ENCODE measurements around the gene JAM3.

Gene JAM3

DNA sequence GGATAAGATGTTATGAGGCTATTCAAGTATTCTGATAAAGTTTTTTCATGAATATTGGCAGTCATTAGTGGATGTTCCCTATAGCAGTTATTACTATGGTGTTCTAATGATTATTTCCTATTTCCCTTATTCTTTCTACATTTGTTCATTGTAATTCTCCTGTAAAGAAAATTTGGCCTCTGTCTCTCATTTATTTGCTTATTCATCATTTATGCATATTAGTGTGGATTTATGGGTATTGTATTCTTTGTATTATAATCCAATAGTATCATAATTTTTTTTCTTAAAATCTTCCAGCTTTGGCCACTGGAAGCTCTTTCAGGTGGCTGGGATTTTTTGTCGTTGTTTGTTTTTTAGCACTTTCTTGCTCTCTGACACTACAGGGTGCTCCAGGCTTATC lies 47.3 kb downstream of the JAM3 start:
- no peak for DNase-seq

DNA sequence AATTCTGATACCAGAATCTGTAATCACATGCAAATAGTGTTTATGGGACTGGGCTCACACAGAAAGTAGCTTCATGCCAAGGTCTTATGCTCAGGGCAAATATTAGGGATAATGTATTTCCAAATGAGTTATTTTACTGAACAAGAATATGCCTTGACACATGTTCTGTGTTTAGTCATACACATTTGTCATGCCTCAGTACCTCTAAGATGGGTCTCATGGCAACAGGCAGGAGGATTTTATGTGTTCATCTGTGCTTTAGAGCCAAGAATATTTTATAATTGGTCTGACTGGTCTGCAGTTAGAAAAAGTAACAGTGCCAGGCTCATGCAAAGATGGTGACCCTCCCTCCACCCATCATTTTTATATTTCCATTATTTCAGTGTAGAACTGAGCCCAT lies 49.1 kb downstream of the JAM3 start:
- DNase-seq, result no peak

DNA sequence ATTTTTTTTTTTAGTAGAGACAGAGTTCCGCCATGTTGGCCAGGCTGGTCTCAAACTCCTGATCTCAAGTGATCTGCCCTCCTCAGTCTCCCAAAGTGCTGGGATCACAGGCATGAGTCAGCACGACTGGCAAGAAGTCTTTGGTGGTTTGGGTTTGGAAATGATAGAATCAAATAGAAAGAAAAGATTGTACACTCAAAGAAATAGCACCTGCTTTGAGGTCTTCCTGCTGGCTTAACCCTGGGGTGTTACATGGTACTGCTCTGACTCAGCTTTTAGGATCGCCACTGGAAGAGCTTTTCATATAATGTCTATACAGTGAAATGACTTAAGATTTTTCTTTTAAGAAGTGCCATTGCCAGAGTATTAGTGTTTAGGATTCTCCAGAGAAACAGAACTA lies 50.2 kb downstream of the JAM3 start:
- DNase-seq, result no peak

DNA sequence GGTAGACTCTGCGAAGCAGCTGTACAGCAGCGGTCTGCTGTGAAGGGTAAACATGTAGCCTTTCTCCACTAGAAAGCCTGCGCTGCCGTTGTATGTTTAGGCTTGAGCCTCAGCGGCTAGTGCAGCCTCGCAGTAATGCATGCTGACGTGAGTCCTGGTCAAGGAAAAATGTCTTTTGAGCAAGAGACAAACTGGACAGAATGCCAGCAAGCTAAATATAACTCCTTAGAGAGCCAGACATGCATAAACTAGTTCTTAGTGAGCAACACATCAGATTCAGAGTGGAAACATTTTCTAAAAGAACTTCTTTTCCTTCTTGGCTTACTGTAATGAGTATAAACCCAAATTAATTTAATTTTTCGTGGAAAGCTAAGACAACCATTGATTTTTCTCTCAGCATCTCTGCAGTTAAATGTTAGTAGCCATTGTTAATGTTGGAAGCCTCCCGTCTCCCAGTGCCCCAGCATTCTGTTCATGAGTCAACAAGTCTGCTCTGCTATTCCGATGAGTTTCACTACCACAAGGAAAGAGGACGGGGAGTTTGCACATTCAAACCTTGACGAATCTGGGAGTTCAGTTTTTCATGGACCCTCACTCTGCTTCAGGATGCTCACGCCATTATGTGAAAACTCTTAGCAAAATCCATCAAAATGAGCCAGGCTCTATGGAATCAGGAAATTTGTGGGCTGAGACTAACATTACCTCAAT lies 51.4 kb downstream of the JAM3 start:
- DNase-seq, result no peak

DNA sequence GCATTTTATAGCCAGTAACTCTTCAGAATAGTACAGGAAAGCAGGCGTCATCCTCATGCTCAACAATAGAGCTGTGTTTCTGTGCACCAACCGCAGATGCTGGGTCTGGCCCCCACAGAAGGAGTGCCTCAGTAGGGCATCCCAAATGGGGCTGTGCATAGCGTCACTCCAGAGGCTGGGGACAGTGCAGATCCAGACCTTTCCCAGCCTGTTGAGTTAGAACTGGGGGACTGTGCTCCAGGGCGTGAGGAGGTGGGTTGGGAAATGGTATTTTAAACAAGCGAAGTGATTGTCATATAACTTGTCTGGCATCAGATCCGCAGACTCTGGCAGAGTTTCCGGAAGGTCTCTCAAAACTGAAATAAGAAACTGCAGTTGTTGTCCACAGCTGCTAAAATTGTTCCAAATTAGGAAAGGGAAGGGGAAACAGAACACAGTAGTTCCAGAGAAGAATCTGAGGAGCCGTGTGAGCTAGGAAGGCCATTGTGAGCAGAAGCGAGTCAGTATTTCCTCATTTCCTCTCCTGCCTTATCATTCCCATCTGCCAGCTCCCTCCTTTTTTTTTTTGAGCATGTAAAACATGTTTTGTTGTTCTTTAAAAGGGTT lies 52.2 kb downstream of the JAM3 start:
- no peak for DNase-seq

DNA sequence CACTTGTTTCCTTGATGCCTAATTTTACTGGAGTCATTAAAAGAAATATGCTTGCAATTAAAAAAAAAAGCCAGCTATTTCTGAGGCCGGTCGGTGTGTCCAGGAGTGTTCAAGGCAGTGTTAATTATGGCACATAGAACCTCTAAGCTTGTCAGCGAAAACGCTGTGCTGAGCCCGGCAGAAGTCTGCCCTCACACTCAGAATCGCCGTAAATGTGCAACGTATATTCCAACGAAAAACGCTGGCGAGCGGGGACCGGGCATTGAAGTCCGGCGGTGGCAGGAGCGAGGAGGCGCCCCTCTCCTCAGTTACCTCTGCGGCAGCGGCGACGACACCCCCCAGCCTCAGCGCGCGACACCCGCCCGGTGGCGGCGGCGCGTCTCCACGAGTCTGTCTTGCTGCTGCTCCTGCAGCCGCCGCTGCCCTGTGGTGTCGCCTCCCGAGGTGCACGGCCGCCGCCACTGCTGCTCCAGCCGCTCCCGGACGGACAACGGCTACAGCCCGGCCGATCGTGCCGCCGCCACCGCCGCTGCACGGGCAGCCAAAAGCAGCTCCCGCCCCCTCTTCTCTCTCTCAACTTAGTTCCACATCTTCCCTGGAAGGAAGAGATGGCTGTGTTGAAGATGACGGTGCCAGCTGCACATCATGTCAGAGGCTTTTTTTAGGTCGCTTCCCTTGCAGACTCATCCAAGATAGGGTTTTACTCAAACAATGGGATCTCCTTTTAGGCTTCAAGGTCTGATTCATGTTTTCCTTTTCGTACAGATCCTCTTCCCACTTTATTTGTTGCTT lies 56.0 kb downstream of the JAM3 start:
- no peak for DNase-seq

DNA sequence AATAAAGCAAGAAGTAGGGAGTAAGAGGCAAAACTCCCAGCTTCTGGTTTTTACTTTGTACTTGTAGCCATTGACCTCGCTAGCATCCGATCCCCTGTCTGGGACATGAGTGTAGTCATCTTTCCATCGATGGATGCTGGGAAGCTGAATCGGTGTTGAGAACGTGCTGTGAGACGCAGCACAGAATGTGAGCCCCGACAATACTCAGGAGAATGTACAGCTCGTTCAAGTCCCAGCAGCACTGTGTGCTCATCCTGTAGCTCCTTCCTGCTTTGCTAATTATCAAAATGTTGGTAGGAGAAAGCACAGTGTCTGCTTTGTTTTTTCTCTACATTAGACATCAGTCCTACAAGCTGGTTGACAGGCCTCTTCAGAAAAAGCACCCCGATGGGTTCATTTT lies 56.6 kb downstream of the JAM3 start:
- DNase-seq, result no peak

DNA sequence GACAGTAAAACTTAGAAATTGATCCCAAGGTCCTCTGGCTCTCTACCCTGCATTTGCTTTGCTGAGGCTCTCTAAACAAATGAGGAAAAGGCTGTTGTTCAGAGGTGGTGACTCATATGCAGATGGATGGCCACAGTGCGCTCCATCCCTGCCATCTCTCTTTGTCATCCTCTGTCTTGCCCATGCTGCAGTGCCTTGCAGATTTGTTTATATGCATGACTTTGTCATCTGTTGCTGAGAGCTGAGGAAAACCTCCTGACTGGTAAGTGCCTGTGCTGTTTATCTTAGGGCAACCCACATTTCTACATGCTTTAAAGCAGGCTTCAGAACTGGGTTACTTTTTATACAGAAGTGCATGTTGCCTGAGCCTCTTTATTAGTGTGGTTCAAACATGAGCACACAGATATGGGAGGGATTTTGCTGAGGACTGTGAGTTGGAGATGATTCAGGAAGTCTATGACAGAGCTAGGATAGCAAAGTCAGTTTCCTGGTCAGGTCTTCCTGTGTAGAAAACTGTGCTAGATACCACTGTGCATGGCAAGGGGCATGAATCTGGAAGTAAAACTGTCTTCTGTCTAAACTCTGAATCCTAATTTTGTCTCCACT lies 57.4 kb downstream of the JAM3 start:
- DNase-seq, result no peak

DNA sequence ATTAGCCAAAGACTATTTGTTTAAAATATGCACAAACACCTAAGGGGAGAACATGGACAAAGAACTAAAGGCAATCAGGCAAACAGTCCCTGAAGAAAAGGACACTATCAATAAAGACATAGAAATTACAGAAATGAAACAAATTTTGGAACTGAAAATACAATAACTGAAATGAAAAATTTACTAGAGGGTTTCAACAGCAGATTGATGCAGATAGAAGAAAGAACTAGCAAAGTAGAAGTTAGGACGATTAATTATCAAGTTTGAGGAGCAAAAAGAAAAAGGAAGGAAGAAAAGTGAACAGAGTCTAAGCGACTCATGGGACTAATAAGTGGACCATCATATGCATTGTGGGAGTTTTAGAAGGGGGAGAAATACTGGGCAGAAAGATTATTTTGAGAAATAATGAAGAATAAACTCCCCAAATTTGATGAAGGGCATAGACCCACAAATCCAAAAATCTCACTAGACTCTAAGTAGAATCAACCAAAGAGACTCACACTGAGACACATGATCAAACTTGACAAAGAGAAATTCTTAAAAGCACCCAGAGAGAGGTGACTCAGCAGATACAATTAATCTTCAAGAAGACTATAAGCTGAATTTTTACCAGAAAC lies 62.9 kb downstream of the JAM3 start:
- DNase-seq, result no peak

DNA sequence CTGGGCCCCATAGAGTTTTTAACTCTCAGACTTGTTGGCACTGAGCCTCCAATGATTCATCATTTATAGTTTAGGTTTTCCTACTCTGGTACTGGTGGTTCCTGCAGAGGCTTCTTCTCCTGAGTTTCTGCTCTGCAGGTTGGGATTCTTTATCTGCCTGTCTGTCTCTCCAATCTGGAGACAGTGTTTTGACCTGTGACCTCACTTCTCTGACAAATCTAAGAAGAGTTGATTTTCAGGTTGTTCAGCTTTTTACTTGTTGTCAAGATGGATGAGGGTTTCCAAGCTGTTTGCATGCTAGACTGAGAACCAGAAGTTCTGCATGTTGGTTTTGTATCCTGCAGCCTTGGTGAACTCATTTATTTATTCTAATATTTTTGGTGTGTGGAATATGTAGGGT lies 63.9 kb downstream of the JAM3 start:
- no peak for DNase-seq

DNA sequence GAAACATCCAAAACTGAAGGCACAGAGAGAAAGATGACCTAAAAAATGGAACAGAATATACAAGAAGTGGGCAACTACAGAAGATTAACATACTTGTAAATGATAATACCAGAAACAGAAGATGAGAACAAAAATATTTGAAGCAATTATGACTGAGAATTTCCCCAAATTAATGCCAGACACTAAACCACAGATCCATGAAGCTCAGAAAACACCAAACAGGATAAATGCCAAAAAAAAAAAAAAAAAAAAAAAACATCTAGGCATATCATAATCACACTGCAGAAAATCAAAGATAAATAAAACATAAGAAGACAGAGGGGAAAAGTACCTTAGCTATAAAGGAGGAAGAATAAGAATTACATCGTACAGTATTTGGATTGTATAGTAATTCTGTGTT lies 65.3 kb downstream of the JAM3 start:
- DNase-seq, result no peak

DNA sequence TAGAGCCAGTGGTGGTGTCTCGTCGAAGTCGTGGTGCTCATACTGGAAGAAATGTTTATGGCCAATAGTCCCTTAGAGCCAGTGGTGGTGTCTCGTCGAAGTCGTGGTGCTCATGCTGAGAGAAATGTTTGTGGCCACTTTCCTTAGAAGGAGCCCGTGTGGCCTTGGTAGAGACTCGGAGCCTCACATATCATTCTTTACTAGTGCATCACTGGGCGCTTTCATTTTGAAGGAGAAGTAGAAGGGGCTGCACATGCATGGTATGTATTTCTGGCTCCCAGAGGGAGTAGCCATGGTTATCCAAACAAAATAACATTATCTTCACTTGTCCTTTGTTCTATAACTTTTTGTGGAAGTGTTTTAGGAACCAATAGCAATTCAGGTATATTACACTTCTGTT lies 69.5 kb downstream of the JAM3 start:
- no peak for DNase-seq

DNA sequence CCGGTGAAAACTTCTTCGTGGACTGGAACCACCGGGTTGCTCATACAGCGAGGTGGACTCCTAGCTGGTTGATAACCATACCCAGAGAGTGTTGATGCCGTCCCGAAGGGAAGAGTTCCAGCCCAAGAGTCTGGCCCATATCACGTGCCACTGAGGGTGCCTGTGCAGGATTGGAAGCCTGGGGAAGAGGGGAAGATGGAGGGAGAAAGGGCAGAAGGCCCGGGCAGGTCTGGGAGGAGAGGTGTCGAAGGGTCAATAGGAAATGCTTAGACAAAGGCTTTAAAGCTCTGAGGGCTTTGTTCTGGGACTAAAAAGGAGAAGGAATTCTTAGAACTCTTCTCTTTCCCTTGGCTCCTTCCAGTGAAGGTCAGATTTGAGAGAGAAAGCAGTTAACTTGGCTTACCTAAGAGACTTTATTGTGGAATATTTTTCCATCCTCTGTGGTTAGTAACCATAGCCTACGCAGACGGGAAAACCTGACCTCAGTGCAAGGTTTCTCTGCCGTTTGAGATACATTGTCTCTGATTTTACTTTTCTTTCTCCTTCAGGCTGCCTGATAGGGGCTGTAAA lies 70.5 kb downstream of the JAM3 start:
- no peak for DNase-seq

DNA sequence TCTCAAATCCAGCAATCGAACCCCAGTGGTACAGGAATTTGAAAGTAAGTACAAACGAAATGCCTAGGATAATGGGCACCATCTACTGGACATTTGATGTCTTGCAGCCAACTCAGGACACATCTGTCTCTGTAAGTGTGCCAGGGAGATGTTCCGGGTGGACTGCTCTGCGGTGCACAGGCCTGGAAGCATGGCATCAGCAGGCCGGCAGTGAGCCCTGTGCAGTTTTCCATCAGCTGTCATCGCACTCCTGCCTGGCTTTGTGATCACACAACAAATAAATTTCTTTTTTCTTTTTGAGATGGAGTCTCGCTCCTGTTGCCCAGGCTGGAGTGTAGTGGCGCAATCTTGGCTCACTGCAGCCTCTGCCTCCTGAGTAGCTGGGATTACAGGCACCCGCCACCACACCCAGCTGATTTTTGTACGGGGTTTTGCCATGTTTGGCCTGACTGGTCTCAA lies 71.0 kb downstream of the JAM3 start:
- peak; percentile 63 for DNase-seq

DNA sequence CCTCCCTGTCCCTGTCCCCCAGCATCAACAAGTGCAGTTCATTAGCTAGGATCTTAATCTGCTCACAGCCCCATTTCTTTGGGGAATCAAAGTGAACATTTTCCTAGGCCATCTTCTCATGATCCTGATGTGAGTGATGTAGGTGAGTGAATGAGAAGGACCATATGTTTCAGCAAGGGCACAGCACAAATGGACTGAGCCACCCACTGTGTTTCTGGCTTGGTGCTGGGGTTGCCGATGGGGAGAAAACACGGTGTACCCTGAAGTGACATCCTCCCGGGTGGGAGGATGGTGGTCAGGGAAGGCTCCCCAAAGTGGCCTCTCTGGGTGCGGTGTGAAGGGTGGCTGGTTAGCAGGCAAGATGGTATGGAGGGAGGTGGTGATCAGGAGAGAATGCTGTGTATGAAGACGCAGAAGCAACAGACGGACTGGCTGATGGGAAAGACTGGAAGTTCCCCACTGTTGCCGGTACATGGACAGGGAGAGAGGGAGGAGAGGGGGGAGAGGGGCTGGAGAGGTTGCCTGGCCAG lies 72.2 kb downstream of the JAM3 start:
- DNase-seq, result no peak

DNA sequence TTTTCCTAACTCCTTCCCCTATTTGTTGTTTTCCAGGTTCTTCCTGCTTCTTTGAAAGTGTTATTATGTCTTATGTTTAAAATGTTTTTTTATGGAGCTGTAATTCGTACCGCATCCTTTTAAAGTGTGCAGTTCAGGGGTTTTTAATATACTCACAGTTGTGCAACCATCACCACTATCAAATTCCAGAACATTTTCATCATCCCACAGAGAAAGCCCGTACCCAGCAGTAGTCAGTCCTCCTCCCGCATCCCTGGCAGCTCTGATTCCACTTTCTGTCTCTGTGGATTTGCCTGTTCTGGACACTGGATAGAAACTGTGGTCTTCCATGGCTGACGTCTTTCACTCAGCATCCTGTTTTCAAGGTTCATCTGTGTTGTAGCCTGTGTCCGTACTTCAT lies 73.7 kb downstream of the JAM3 start:
- no peak for DNase-seq

DNA sequence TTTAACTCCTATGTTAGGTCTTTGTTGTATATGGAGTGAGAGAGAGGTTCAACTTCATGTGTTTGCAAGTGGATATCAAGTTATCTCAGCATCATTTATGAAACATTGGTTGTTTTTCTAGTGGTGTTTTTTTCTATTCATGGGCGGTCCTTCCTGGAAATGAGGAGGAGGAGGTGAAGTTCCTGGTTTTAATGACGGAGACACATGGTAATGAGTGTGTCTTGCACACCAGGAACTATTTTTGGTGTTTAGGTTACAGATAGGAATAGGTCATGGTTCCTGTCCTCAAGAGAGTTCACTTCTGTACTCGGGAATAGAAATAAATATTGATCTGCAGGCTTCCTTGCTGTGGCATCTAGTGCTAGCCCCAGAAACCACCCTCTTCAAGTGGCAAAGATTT lies 74.9 kb downstream of the JAM3 start:
- DNase-seq, result no peak

DNA sequence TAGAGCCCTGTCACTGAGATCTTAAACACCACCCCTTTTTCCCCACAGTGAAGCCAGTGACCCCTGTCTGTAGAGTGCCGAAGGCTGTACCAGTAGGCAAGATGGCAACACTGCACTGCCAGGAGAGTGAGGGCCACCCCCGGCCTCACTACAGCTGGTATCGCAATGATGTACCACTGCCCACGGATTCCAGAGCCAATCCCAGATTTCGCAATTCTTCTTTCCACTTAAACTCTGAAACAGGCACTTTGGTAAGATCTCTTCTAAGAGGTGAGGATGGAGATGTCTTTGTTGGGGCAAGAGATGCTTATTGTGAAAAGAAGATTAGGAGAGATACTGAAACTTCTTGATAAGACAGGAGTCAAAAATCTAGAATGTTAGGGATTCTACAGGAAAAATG lies 75.9 kb downstream of the JAM3 start:
- no peak for DNase-seq

DNA sequence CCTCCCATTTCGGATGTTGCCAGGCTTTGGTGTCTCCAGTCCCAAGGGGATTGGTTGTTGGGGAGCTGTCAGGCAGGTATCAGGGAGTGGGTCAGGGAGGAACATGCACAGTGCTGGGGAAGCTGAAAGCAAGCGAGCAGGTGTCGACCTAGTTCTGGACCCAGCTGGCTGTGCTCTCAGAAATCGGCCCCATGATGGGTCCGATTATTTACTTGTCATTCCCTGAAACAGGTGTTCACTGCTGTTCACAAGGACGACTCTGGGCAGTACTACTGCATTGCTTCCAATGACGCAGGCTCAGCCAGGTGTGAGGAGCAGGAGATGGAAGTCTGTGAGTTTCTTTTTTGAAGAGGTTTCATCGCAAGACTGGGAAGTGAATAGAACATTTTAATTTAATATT lies 76.8 kb downstream of the JAM3 start:
- no peak for DNase-seq

DNA sequence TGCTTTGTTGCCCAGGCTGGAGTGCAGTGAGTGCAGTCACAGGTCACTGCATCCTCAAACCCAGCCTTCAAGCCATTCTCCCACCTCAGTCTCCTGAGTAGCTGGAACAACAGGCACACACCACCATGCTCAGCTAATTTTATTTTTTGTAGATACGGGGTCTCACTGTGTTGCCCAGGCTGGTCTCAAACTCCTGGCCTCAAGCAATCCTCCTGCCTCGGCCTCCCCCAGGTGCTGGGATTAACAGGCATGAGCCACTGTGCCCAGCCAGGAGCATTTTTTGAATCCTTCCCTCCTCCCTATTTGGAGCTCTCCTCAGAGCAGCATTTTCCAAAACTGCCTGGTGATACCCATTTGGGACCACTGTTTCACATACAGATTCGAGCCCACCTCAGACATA lies 77.7 kb downstream of the JAM3 start:
- no peak for DNase-seq

DNA sequence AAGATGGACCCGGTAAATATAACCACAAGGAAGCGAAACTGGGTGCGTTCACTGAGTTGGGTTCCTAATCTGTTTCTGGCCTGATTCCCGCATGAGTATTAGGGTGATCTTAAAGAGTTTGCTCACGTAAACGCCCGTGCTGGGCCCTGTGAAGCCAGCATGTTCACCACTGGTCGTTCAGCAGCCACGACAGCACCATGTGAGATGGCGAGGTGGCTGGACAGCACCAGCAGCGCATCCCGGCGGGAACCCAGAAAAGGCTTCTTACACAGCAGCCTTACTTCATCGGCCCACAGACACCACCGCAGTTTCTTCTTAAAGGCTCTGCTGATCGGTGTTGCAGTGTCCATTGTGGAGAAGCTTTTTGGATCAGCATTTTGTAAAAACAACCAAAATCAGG lies 80.5 kb downstream of the JAM3 start:
- DNase-seq, result no peak

DNA sequence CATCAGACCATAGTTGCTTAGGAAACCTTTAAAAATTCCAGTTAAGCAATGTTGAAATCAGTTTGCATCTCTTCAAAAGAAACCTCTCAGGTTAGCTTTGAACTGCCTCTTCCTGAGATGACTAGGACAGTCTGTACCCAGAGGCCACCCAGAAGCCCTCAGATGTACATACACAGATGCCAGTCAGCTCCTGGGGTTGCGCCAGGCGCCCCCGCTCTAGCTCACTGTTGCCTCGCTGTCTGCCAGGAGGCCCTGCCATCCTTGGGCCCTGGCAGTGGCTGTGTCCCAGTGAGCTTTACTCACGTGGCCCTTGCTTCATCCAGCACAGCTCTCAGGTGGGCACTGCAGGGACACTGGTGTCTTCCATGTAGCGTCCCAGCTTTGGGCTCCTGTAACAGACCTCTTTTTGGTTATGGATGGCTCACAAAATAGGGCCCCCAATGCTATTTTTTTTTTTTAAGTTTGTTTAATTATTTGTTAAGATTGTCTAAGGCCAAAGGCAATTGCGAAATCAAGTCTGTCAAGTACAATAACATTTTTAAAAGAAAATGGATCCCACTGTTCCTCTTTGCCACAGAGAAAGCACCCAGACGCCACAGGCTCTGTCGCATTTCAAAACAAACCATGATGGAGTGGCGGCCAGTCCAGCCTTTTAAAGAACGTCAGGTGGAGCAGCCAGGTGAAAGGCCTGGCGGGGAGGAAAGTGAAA lies 81.5 kb downstream of the JAM3 start:
- no peak for DNase-seq
